Measurements from ENCODE around the gene TFCP2. TPM values are rescaled to one million over a fixed set of nuclear protein-coding genes. Genes with fewer than 3 reads are reported as not detected.

The TFCP2 gene
- total and polyA plus RNA-seq, 11 donors: 8.3 to 28.8 (median 19.3) TPM

DNA sequence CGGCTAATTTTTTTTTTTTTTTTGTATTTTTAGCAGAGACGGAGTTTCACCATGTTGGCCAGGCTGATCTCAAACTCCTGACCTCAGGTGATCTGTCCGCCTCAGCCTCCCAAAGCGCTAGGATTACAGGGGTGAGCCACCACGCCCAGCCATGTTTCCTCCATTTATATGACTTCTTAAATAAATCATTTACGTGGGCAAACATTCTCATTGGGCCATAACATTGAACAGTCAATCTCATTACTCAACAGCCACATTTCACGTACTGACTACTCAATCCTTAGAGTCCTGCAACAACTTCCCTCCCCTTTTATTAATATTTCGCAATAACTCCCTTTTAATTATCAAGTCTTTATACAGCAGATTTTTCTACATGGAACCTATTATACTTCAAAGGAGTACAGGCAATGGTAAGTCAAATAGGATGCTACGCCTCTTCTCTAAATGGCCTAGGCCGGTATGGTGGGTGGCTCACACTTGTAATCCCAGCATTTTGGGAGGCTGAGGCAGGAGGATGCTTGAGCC, 82.2 kb downstream of the TFCP2 start:
- Histone ChIP-seq H3K4me1 (peaks cover 0 to 7% (median 0%) of the 10 kb centered on the region in 12 donors), H3K4me3 (no peak overlapping the region), H3K36me3 (peaks cover 0 to 60% (median 39%) of the 10 kb centered on the region in 9 donors), H3K9me3 (no peaks in the 10 kb centered on the region), H3K27me3 (no peaks in the 10 kb centered on the region), H3K27ac (no peak overlapping the region)
- ATAC-seq: no peak
- TF ChIP-seq POLR2A (IDR thresholded peaks at IDR 0.05): no peak
- intact Hi-C loops (cut with DNase I): no loop called here
- no peak for DNase-seq
- 93 to 97% (median 96%) methylated on average over 10 of the region's 10 CpGs for WGBS, 4 donors

DNA sequence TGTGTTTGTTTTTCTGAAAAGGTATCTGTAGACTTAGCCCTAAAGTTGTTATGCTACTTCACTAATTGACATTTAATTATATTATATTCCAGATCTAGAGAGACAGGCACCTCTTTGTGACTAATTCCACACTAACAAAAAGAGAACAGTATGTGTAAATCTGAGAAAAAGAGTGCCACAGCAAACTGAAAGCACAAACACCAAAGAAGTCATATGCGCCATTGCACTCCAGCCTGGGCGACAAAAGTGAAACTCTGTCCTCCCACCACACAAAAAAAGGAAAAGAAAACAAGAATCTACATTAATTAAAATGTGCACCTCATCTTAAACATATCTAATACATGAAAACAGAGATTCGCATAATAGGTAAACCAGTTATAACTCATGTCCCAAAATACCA, 85.1 kb downstream of the TFCP2 start:
- TF ChIP-seq, protein P1, sequence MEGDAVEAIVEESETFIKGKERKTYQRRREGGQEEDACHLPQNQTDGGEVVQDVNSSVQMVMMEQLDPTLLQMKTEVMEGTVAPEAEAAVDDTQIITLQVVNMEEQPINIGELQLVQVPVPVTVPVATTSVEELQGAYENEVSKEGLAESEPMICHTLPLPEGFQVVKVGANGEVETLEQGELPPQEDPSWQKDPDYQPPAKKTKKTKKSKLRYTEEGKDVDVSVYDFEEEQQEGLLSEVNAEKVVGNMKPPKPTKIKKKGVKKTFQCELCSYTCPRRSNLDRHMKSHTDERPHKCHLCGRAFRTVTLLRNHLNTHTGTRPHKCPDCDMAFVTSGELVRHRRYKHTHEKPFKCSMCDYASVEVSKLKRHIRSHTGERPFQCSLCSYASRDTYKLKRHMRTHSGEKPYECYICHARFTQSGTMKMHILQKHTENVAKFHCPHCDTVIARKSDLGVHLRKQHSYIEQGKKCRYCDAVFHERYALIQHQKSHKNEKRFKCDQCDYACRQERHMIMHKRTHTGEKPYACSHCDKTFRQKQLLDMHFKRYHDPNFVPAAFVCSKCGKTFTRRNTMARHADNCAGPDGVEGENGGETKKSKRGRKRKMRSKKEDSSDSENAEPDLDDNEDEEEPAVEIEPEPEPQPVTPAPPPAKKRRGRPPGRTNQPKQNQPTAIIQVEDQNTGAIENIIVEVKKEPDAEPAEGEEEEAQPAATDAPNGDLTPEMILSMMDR (IDR thresholded peaks at IDR 0.05): no peak
- no peak for TF ChIP-seq POLR2A (IDR thresholded peaks at IDR 0.05)
- Histone ChIP-seq H3K4me3 (no peak overlapping the region), H3K27ac (no peak overlapping the region), H3K4me1 (peaks cover 0 to 17% (median 0%) of the 10 kb centered on the region in 12 donors), H3K36me3 (peaks cover 0 to 30% (median 16%) of the 10 kb centered on the region in 9 donors), H3K9me3 (no peaks in the 10 kb centered on the region), H3K27me3 (no peaks in the 10 kb centered on the region)
- ATAC-seq (no peak), DNase-seq (no peak)
- WGBS, 4 donors: 92 to 97% (median 96%) methylated on average over 3 of the region's 3 CpGs
- intact Hi-C loops (cut with DNase I): loop anchor here in 2 of 10 donors (10.0 kb wide), 2 partner anchors 147 to 157 kb away; partner anchors contain the start of gene DAZAP2 (in 1 of the 2)

DNA sequence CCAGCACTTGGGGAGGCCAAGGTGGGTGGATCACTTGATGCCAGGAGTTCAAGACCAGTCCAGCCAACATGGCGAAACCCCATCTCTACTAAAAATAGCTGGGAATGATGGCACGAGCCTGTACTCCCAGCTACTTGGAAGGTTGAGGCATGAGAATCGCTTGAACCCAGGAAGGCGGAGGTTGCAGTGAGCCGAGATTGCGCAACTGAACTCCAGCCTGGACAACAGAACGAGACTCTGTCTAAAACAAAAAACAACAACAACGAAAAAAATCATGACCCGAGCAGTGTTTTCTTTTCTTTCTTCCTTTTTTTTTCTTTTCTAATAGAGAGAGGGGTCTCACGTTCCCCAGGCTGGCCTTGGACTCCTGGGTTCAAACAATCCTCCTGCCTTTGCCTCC, 86.0 kb downstream of the TFCP2 start:
- H3K27ac ChIP-seq: no peak overlapping the region
- no peak for DNase-seq
- 87 to 93% (median 89%) methylated on average over 10 of the region's 10 CpGs for WGBS, 4 donors
- H3K36me3 ChIP-seq: peaks cover 0 to 21% (median 10%) of the 10 kb centered on the region in 9 donors
- intact Hi-C loops (cut with DNase I): loop anchor here in 2 of 10 donors (10.0 kb wide), 2 partner anchors 148 to 158 kb away; partner anchors contain the start of gene DAZAP2 (in 1 of the 2)
- TF ChIP-seq, protein P1 (IDR thresholded peaks at IDR 0.05): no peak
- no peak for TF ChIP-seq POLR2A (IDR thresholded peaks at IDR 0.05)
- no peak for ATAC-seq
- H3K9me3 ChIP-seq: no peaks in the 10 kb centered on the region
- H3K4me3 ChIP-seq: no peak overlapping the region
- no peaks in the 10 kb centered on the region for H3K27me3 ChIP-seq
- H3K4me1 ChIP-seq: peaks cover 0 to 25% (median 6%) of the 10 kb centered on the region in 12 donors

DNA sequence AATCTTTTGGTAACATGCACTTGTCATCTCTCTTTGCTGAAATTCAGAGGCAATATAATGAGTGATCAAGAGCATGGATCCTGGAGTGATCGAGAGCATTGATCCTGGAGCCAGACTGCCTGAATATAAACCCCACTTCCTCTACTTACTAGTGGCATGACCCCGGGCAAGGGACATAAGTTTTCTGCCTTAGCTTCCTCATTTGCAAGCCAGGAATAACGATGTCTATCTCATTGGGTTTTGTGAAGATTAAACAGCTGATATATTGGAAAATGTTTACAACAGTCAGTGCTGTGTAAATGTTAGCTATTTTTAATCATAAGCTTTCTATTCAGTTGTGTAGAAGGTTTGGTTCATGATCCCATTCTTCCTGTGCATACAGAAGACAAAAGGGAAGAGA, 87.2 kb downstream of the TFCP2 start:
- 82 to 93% (median 89%) methylated on average over 3 of the region's 3 CpGs for WGBS, 4 donors

More for the DNA sequence above, 87.2 kb downstream of the TFCP2 start:
- peaks cover 0 to 14% (median 5%) of the 10 kb centered on the region in 9 donors for H3K36me3 ChIP-seq
- intact Hi-C loops (cut with DNase I): loop anchor here in 2 of 10 donors (10.0 kb wide), 2 partner anchors 149 to 159 kb away; partner anchors contain the start of gene DAZAP2 (in 1 of the 2)
- DNase-seq: no peak
- no peaks in the 10 kb centered on the region for H3K27me3 ChIP-seq
- ATAC-seq: no peak
- no peak for TF ChIP-seq POLR2A (IDR thresholded peaks at IDR 0.05)
- TF ChIP-seq, protein P1 (IDR thresholded peaks at IDR 0.05): no peak
- peak overlapping the region in 1 of 12 donors; percentile 24 for H3K27ac ChIP-seq
- peaks cover 0 to 37% (median 15%) of the 10 kb centered on the region in 12 donors for H3K4me1 ChIP-seq
- H3K9me3 ChIP-seq: no peaks in the 10 kb centered on the region
- no peak overlapping the region for H3K4me3 ChIP-seq
